Psoas muscle (tissue), 8 donors: Measurements from ENCODE around the gene VCP. TPM values are rescaled to one million over a fixed set of nuclear protein-coding genes. Genes with fewer than 3 reads are reported as not detected.
A peak's percentile ranks its signal among the peaks of the same experiment; 100 is the strongest.

Experiments used
- ATAC-seq, 4 donors: fragments of 200-7000 bp; cut with Tn5 transposase; one replicate each; pipeline ENCODE4 v1.9.1; 2020; ENCODE audit warnings: moderate library complexity in 3 of 4, mild to moderate bottlenecking in 2 of 4
- DNase-seq, 2 donors: peaks; one replicate each; pipeline ENCODE4 v3.0.0-alpha.2; 2020
- H3K27ac ChIP-seq: fragments of 200-600 bp; one replicate; pipeline ENCODE4 v1.8.0; 2022
- H3K27me3 ChIP-seq, 3 donors: fragments of 200-600 bp in 1 of 3; one replicate each; pipeline versions ENCODE4 v1.6.1 to v1.8.0; 2013 to 2022; ENCODE audit warnings: low read length in 2 of 3, mild to moderate bottlenecking in 2 of 3, moderate library complexity in 1 of 3; ENCODE audit not compliant: insufficient read depth in 3 of 3
- H3K36me3 ChIP-seq, 2 donors: fragments of 200-600 bp in 1 of 2; one replicate each; pipeline versions ENCODE4 v1.6.1 to v1.8.0; 2013 to 2022; ENCODE audit warnings: low read depth in 1 of 2, mild to moderate bottlenecking in 1 of 2, moderate library complexity in 1 of 2; ENCODE audit not compliant: insufficient read depth in 1 of 2
- H3K4me1 ChIP-seq: fragments of 200-600 bp; one replicate; pipeline ENCODE4 v1.8.0; 2022
- H3K4me3 ChIP-seq: fragments of 200-600 bp; one replicate; pipeline ENCODE4 v1.8.0; 2022; ENCODE audit warnings: mild to moderate bottlenecking
- H3K9me3 ChIP-seq: fragments of 200-600 bp; one replicate; pipeline ENCODE4 v1.8.0; 2022
- WGBS, 3 donors: extraction: QIAGEN DNeasy Blood & Tissue Kit; methylation state at CpG; one replicate each; pipeline versions ENCODE4 v1.1.6 to v1.1.7; 2013; 5-methylcytosine and 5-hydroxymethylcytosine counted together
- intact Hi-C, 2 donors: fragments of 100-400 bp; cut with DNase I; formaldehyde crosslinking; loops; one replicate each; pipeline versions ENCODE4 v1.11.0 to v1.14.2; 2022
- long read RNA-seq, 2 donors: library from polyadenylated mRNA; unstranded; transcript quantifications; one replicate each; pipeline ENCODE4 v2.0.0, GENCODE V29; 2021
- polyA plus RNA-seq, 3 donors: library from polyadenylated mRNA; stranded (reverse); fragments of 200-250 nt; gene quantifications; one replicate each; pipeline ENCODE4 v1.2.3, GENCODE V29; 2013
- total RNA-seq, 4 donors: library from RNA; stranded (reverse); fragmentation: NEBNext Ultra II Directional in 2 of 4; extraction: Animal tissue kit (Norgen Biotek cat#: 25700) in 2 of 4; gene quantifications; one replicate each; pipeline versions ENCODE4 v1.2.1 to v1.2.4, GENCODE V29; 2021 to 2023
- TF ChIP-seq, protein P1 (sequence below): fragments of 200-600 bp; IDR thresholded peaks from one replicate; pipeline ENCODE4 v1.8.0; 2022; ENCODE audit warnings: antibody characterized with exemption
- donor health status: healthy with polysubstance abuse.
- donor health status: DM: no; HTN: no; CAD: no; lungs with moderate emphysema.
- donor health status: Bipolar disorder and iron deficiency.
- donor health status: healthy.
- donor health status: DM: yes; HTN: yes; CAD: no.
- donor health status: DM: no; HTN: no; CAD: no.
- donor health status: DM: no; HTN: no; CAD: no.
- donor health status: DM: yes; HTN: yes; CAD: no.

Gene VCP
- total RNA-seq, result 100 to 1,000 TPM; 362 to 491 (median 403) TPM
- polyA plus RNA-seq, result 100 to 1,000 TPM; 237 to 412 (median 384) TPM
- long read RNA-seq, donor 1, full-length matches to known transcripts, result 1,289 of 1,471 reads
- long read RNA-seq, donor 1, partial matches to known transcripts, result 83 of 1,471 reads
- long read RNA-seq, donor 1, other reads (novel, unspliced or antisense), result 99 of 1,471 reads
- long read RNA-seq, donor 2, full-length matches to known transcripts, result 2,049 of 2,324 reads
- long read RNA-seq, donor 2, partial matches to known transcripts, result 107 of 2,324 reads
- long read RNA-seq, donor 2, other reads (novel, unspliced or antisense), result 168 of 2,324 reads

DNA sequence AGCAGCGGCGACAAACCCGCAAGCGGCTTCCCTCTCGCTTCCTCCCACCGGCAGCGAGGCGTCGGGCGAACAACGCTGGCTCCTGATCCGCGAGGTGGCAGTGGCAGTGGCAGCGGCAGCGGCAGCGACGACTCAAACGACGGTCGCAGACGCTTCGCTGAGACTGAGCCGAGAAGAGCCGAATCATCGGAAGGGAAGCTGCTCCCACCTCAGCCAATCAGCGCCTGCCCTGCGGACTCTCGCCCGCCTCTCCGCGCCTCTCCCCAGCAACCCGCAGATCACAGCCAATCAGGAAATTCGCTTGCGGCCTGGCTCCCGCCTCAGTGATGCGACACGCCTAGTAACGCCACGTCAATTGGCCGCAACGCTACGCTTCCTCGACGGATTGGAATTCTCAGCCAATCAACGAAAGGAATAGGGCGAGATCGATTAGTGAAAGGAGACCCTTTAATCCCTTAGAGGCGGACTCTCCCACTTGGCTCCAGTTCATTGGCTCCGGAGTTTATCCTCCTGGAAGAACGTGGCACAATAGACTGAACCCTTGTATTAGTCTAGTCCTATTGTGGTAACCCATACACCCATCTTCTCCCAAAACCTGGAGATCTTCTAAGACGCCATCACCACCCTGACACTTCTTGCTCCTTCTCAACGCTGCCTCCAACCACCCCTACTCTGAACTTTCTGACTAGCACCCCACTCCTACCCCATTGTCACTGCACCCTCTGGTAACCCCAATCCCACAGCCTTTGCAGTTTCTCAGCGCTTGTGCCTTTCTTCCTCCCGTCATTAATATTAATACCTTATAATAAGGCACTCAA is at the start of gene VCP:
VCP (minus strand) TSS at position 165 of the 818 bp plus-strand sequence. CDS start 272 bp downstream, outside the sequence.
- Histone ChIP-seq H3K27me3 (no peaks in the 10 kb centered on the region), H3K27ac (peak within 1 kb of the TSS; percentile 100), H3K36me3 (peaks cover 13 to 23% of the 10 kb centered on the region in 2 donors), H3K9me3 (no peaks in the 10 kb centered on the region), H3K4me3 (peak within 1 kb of the TSS; percentile 100), H3K4me1 (peaks cover 29% of the 10 kb centered on the region)
- intact Hi-C loops, result loop anchor here in 1 of 2 donors (5.0 kb wide), 1 partner anchor 80 kb away; no protein-coding TSS in a partner anchor
- TF ChIP-seq, protein P1, sequence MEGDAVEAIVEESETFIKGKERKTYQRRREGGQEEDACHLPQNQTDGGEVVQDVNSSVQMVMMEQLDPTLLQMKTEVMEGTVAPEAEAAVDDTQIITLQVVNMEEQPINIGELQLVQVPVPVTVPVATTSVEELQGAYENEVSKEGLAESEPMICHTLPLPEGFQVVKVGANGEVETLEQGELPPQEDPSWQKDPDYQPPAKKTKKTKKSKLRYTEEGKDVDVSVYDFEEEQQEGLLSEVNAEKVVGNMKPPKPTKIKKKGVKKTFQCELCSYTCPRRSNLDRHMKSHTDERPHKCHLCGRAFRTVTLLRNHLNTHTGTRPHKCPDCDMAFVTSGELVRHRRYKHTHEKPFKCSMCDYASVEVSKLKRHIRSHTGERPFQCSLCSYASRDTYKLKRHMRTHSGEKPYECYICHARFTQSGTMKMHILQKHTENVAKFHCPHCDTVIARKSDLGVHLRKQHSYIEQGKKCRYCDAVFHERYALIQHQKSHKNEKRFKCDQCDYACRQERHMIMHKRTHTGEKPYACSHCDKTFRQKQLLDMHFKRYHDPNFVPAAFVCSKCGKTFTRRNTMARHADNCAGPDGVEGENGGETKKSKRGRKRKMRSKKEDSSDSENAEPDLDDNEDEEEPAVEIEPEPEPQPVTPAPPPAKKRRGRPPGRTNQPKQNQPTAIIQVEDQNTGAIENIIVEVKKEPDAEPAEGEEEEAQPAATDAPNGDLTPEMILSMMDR, result no peak
- ATAC-seq, result peak; percentile 88 to 91 (median 90)
- 5 to 6% (median 5%) methylated on average over 43 to 54 of the region's 54 CpGs for WGBS, 3 donors
- DNase-seq, result peak; percentile 98 to 99

DNA sequence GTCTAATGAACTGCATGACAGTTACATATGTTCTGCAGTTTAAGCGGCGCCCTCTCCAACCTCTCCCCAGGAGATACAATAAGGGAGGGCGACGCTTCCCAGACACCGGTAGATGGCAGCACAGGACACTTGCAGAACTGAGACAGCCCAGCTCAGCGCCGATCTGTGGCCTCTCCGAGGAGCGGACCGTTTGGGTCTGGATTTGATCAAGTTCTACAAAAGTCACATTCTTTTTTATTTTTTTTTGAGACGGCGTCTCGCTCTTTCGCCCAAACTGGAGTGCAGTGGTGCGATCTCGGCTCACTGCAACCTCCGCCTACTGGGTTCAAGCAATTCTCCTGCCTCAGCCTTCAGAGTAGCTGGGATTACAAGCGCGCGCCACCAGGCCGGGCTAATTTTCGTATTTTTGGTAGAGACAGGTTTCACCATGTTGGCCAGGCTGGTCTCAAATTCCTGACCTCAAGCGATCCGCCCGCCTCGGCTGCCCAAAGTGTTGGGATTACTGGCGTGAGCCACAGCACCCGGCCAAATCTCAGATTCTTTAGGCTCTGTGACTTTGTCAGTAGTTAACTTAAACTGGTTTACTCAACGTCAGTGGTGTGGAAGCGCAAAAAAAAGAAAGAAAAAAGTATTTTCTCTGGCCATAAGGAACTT is 44.6 kb upstream of the VCP start:
- peak; percentile 86 to 93 for DNase-seq
- 9 to 16% (median 13%) methylated on average over 30 of the region's 30 CpGs for WGBS, 3 donors
- Histone ChIP-seq H3K27ac (peak overlapping the region; percentile 75), H3K4me1 (peaks cover 10% of the 10 kb centered on the region), H3K27me3 (no peaks in the 10 kb centered on the region), H3K36me3 (no peaks in the 10 kb centered on the region), H3K4me3 (peak overlapping the region; percentile 68), H3K9me3 (no peaks in the 10 kb centered on the region)
- ATAC-seq, result peak; percentile 84 to 91 (median 86)
- TF ChIP-seq, protein P1, result peak; percentile 96
- intact Hi-C loops, result loop anchor here (1.0 to 10.0 kb wide), 9 partner anchors 45 to 445 kb away; partner anchors contain the start of gene UNC13B (in 2 of the 2)

DNA sequence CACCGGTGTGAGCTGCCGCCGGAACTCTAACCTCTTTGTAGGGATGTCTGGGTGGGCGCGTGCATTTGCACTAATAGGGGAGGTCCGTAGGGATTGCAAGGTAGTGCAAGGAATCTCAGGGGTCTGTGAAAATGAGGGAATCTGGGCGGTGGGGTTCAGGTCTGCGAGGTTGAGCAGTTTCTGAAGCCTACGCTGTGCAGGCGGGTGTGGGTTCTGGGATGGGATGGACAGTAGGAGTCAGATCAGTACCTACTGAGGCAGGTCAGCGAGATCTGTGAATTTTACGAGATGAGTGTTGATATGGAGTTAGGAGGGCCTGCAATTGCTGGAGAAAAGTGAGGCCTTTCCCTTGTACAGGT is 44.1 kb upstream of the VCP start:
- peak overlapping the region; percentile 75 for H3K27ac ChIP-seq
- intact Hi-C loops, result loop anchor here (1.0 to 10.0 kb wide), 9 partner anchors 46 to 446 kb away; partner anchors contain the start of gene UNC13B (in 2 of the 2)
- peak overlapping the region; percentile 68 for H3K4me3 ChIP-seq
- H3K36me3 ChIP-seq, result no peaks in the 10 kb centered on the region
- H3K4me1 ChIP-seq, result peaks cover 13% of the 10 kb centered on the region
- no peaks in the 10 kb centered on the region for H3K27me3 ChIP-seq
- peak; percentile 7 to 16 (median 8) for ATAC-seq
- no peaks in the 10 kb centered on the region for H3K9me3 ChIP-seq
- 0 to 1% (median 1%) methylated on average over 12 of the region's 12 CpGs for WGBS, 3 donors
- TF ChIP-seq, protein P1, result no peak
- DNase-seq, result no peak

DNA sequence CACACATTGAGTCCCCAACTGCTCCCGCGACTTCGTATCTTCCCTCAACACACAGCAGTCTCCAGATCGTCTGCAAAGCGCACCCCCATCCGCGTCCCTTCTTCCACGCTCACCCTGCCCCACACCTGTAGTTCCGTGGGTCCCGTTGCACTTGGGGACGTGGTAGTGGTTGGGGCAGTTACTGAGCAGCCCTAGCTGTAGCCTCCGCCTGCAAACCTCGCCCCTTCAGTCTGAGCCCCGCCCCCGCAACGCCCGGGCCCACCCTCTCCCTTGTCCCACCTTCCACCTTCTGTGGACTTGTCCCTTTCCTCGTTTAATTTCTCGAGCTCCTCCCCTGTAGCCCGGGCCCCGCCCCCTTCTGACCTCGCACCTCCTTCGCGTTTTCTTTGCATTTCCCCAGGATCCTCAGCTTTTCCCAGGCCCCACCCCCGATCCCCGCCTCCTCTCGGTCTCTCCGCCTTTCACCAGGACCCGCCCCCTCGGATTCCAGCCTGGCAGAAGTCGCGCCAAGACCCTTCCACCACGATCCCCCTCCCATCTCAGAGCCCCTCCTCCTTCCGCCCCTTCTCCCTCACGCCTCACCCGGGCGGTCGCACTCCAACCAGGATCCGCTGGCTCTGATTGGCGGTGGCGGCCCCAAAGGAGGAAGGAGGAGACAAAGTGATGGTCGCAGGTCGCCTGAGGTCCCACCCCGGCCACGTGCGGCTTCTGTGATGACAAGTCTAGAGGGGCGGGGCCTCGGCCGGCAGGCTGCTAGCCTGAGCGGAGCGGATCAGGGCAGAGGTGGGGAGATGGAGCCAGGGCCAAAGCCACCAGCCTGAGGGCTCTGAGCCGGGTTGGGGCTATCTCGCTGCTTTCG is 43.5 kb upstream of the VCP start, which contains the start of gene ATOSB:
ATOSB (minus strand) TSS at position 183 of the 859 bp plus-strand sequence. CDS start 7,588 bp downstream, outside the sequence.
- intact Hi-C loops, result loop anchor here (1.0 to 10.0 kb wide), 9 partner anchors 46 to 446 kb away; partner anchors contain the start of gene UNC13B (in 2 of the 2)
- TF ChIP-seq, protein P1, result no peak
- peak; percentile 70 to 80 (median 75) for ATAC-seq
- no peaks in the 10 kb centered on the region for H3K27me3 ChIP-seq
- H3K4me1 ChIP-seq, result peaks cover 13% of the 10 kb centered on the region
- no peaks in the 10 kb centered on the region for H3K36me3 ChIP-seq
- H3K9me3 ChIP-seq, result no peaks in the 10 kb centered on the region
- peak; percentile 96 to 97 for DNase-seq
- 1% methylated on average over 47 to 54 of the region's 54 CpGs for WGBS, 3 donors
- peak within 1 kb of the TSS; percentile 75 for H3K27ac ChIP-seq
- H3K4me3 ChIP-seq, result peak within 1 kb of the TSS; percentile 68
